Smooth muscle cell (in vitro differentiated cells): ENCODE data around the gene RAB40A. TPM values are rescaled to one million over a fixed set of nuclear protein-coding genes. Genes with fewer than 3 reads are reported as not detected.
"Not testable (repeated sequence)": the region's sequence is repeated elsewhere in the genome, so short reads cannot be mapped to it uniquely, and the experiment has no call there.

Experiments
- DNase-seq: peaks from one replicate; lab custom pipeline; 2025; ENCODE audit not compliant: unreplicated experiment; lab: John Stamatoyannopoulos, UW
- H2AFZ ChIP-seq: fragments of 200-600 bp; sonication (generic); 2 replicates; pipeline ENCODE4 v1.6.0; 2016; ENCODE audit warnings: antibody characterized with exemption, low read depth, mild to moderate bottlenecking
- H3F3A ChIP-seq: fragments of 200-600 bp; sonication (generic); 2 replicates; pipeline ENCODE4 v1.6.0; 2017; ENCODE audit warnings: antibody characterized with exemption, low read depth
- H3K27ac ChIP-seq: fragments of 200-600 bp; sonication (generic); 2 replicates; pipeline ENCODE4 v1.5.1; 2016; ENCODE audit warnings: low read depth, mild to moderate bottlenecking
- H3K27me3 ChIP-seq: fragments of 200-600 bp; sonication (generic); 2 replicates; pipeline ENCODE4 v1.6.1; 2016; ENCODE audit warnings: low read depth, mild to moderate bottlenecking
- H3K36me3 ChIP-seq: fragments of 200-600 bp; sonication (generic); 2 replicates; pipeline ENCODE4 v1.5.1; 2016; ENCODE audit warnings: low read depth
- H3K4me1 ChIP-seq: fragments of 200-600 bp; sonication (generic); 2 replicates; pipeline ENCODE4 v1.5.1; 2016; ENCODE audit warnings: low read depth
- H3K4me2 ChIP-seq: fragments of 200-600 bp; sonication (generic); 2 replicates; pipeline ENCODE4 v1.6.0; 2016; ENCODE audit warnings: mild to moderate bottlenecking
- H3K4me3 ChIP-seq: fragments of 200-600 bp; sonication (generic); 2 replicates; pipeline ENCODE4 v1.5.1; 2016; ENCODE audit warnings: mild to moderate bottlenecking
- H3K79me2 ChIP-seq: fragments of 200-600 bp; sonication (generic); 2 replicates; pipeline ENCODE4 v1.6.0; 2016; ENCODE audit warnings: low read depth, mild to moderate bottlenecking
- H3K9ac ChIP-seq: fragments of 200-600 bp; sonication (generic); 2 replicates; pipeline ENCODE4 v1.6.0; 2016; ENCODE audit warnings: low read depth
- H3K9me3 ChIP-seq: fragments of 200-600 bp; sonication (generic); replicated peaks from 2 replicates; pipeline ENCODE4 v1.5.1; 2016; ENCODE audit warnings: low read depth
- H4K20me1 ChIP-seq: fragments of 200-600 bp; sonication (generic); 2 replicates; pipeline ENCODE4 v1.6.0; 2016; ENCODE audit warnings: low read depth
- CTCF ChIP-seq: fragments of 200-600 bp; sonication (generic); IDR thresholded peaks from 2 replicates; pipeline ENCODE4 v1.5.1; 2017; ENCODE audit warnings: borderline replicate concordance, mild to moderate bottlenecking, antibody characterized with exemption; ENCODE audit not compliant: insufficient read depth, poor library complexity, severe bottlenecking
- WGBS: methylation state at CpG from one replicate; pipeline ENCODE4 v1.1.7; 2016; ENCODE audit warnings: low lambda C conversion rate; 5-methylcytosine and 5-hydroxymethylcytosine counted together
- polyA plus RNA-seq: library from polyadenylated mRNA; unstranded; fragments of >200 nt; fragmentation: Nextera tagmentation; extraction: Ambion mirVana; gene quantifications from 2 replicates; pipeline ENCODE4 v1.2.1, GENCODE V29; 2016
- total RNA-seq: library from RNA; depleted of rRNA; stranded (reverse); fragments of >200 nt; gene quantifications from 2 replicates; pipeline ENCODE4 v1.2.3, GENCODE V29; 2014

Gene RAB40A
- total and polyA plus RNA-seq, 2 experiments from 2014 or later, result 0.13 to 0.63 TPM

- no peak overlapping the region for H3K27ac ChIP-seq
- no peak overlapping the region for H3K4me3 ChIP-seq
- no peaks in the 10 kb centered on the region for H3F3A ChIP-seq
- no peaks in the 10 kb centered on the region for H3K4me1 ChIP-seq
- WGBS, result 84% methylated on average over 5 of the region's 5 CpGs
- no peak for TF ChIP-seq CTCF
- DNase-seq, result no peak
- no peaks in the 10 kb centered on the region for H3K36me3 ChIP-seq
- H4K20me1 ChIP-seq, result no peaks in the 10 kb centered on the region
- H3K9ac ChIP-seq, result no peak overlapping the region
- no peak overlapping the region for H3K4me2 ChIP-seq
- H3K27me3 ChIP-seq, result no peaks in the 10 kb centered on the region
- no peaks in the 10 kb centered on the region for H3K79me2 ChIP-seq
- peaks cover 3% of the 10 kb centered on the region for H3K9me3 ChIP-seq
- no peak overlapping the region for H2AFZ ChIP-seq
These were observed 20.5 kb downstream of the RAB40A start for GRCh38 chrX:103498786-103499185.

GRCh38 chrX:103495786-103496185, 23.5 kb downstream of the RAB40A start:
- DNase-seq, result no peak
- Histone ChIP-seq H3K36me3 (no peaks in the 10 kb centered on the region), H3F3A (no peaks in the 10 kb centered on the region), H3K4me1 (no peaks in the 10 kb centered on the region), H2AFZ (no peak overlapping the region), H3K9me3 (peaks cover 3% of the 10 kb centered on the region), H4K20me1 (no peaks in the 10 kb centered on the region), H3K4me3 (no peak overlapping the region), H3K9ac (no peak overlapping the region), H3K27ac (no peak overlapping the region), H3K4me2 (no peak overlapping the region), H3K79me2 (no peaks in the 10 kb centered on the region), H3K27me3 (no peaks in the 10 kb centered on the region)
- TF ChIP-seq CTCF, result no peak
- WGBS, result 94% methylated on average over 1 of the region's 1 CpG

GRCh38 chrX:103493578-103493977, 25.7 kb downstream of the RAB40A start:
- H3K27ac ChIP-seq, H3F3A ChIP-seq, H2AFZ ChIP-seq, H3K9me3 ChIP-seq, H3K79me2 ChIP-seq, H4K20me1 ChIP-seq, DNase-seq, H3K4me3 ChIP-seq, H3K4me1 ChIP-seq, H3K27me3 ChIP-seq, H3K36me3 ChIP-seq, H3K4me2 ChIP-seq, H3K9ac ChIP-seq: not testable (repeated sequence)
- WGBS, result 92% methylated on average over 3 of the region's 3 CpGs

- not testable (repeated sequence) for H3K9ac ChIP-seq, H3K9me3 ChIP-seq, H2AFZ ChIP-seq, H3F3A ChIP-seq, H3K4me2 ChIP-seq, H3K36me3 ChIP-seq, H3K27me3 ChIP-seq, DNase-seq, H3K4me1 ChIP-seq, H3K79me2 ChIP-seq, H3K4me3 ChIP-seq, H3K27ac ChIP-seq, H4K20me1 ChIP-seq
- TF ChIP-seq CTCF, result peak; percentile 46
- WGBS, result 30% methylated on average over 3 of the region's 4 CpGs
These were observed 29.6 kb downstream of the RAB40A start for GRCh38 chrX:103489733-103490132.
